H9 (cell line): ENCODE data around the gene MBNL1. TPM values are rescaled to one million over a fixed set of nuclear protein-coding genes. Genes with fewer than 3 reads are reported as not detected.

Source experiments
- DNase-seq: peaks from one replicate; pipeline ENCODE4 v3.0.0-alpha.2; 2017
- H2AFZ ChIP-seq: one replicate; pipeline ENCODE4 v1.6.1; 2013; ENCODE audit warnings: mild to moderate bottlenecking, low read length, control low read depth, moderate library complexity
- H2AK5ac ChIP-seq: 2 replicates; pipeline ENCODE4 v1.6.1; 2013; ENCODE audit warnings: low read length, control low read depth, mixed read lengths; ENCODE audit not compliant: insufficient read length
- H2BK120ac ChIP-seq: one replicate; pipeline ENCODE4 v1.6.1; 2013; ENCODE audit warnings: low read depth, mild to moderate bottlenecking, low read length, control low read depth, inconsistent platforms; ENCODE audit not compliant: poor library complexity, severe bottlenecking
- H2BK12ac ChIP-seq: 2 replicates; pipeline ENCODE4 v1.6.1; 2013; ENCODE audit warnings: low read length, control low read depth, mixed read lengths, low read depth; ENCODE audit not compliant: insufficient read length
- H2BK15ac ChIP-seq: 2 replicates; pipeline ENCODE4 v1.6.1; 2013; ENCODE audit warnings: low read depth, low read length, control low read depth
- H2BK20ac ChIP-seq: one replicate; pipeline ENCODE4 v1.6.1; 2013; ENCODE audit warnings: low read depth, mild to moderate bottlenecking, low read length, control low read depth, inconsistent platforms; ENCODE audit not compliant: poor library complexity, severe bottlenecking
- H2BK5ac ChIP-seq: 2 replicates; pipeline ENCODE4 v1.6.1; 2013; ENCODE audit warnings: low read length, control low read depth, mixed read lengths; ENCODE audit not compliant: insufficient read length
- H3K14ac ChIP-seq: 2 replicates; pipeline ENCODE4 v1.6.1; 2013; ENCODE audit warnings: low read length, control low read depth; ENCODE audit not compliant: insufficient read depth
- H3K18ac ChIP-seq: 2 replicates; pipeline ENCODE4 v1.6.1; 2013; ENCODE audit warnings: low read depth, mild to moderate bottlenecking, mixed read lengths, low read length, control low read depth; ENCODE audit not compliant: insufficient read length
- H3K23ac ChIP-seq: 2 replicates; pipeline ENCODE4 v1.6.1; 2013; ENCODE audit warnings: low read length, control low read depth, mixed read lengths, low read depth; ENCODE audit not compliant: insufficient read length
- H3K23me2 ChIP-seq: 2 replicates; pipeline ENCODE4 v1.6.1; 2013; ENCODE audit warnings: low read depth, mild to moderate bottlenecking, mixed read lengths, low read length, control low read depth; ENCODE audit not compliant: insufficient read length, poor library complexity, severe bottlenecking
- H3K27ac ChIP-seq: 2 replicates; pipeline ENCODE4 v1.5.1; 2013; ENCODE audit warnings: low read length, control low read depth, mixed read lengths, low read depth; ENCODE audit not compliant: insufficient read length
- H3K27me3 ChIP-seq: 2 replicates; pipeline ENCODE4 v1.6.1; 2013; ENCODE audit warnings: low read length, control low read depth, inconsistent platforms; ENCODE audit not compliant: insufficient read depth
- H3K4ac ChIP-seq: 2 replicates; pipeline ENCODE4 v1.6.1; 2013; ENCODE audit warnings: low read depth, mild to moderate bottlenecking, control low read depth, inconsistent platforms, low read length, moderate library complexity
- H3K4me1 ChIP-seq: 2 replicates; pipeline ENCODE4 v1.6.1; 2013; ENCODE audit warnings: low read length, control low read depth, inconsistent platforms; ENCODE audit not compliant: insufficient read depth
- H3K4me2 ChIP-seq: 2 replicates; pipeline ENCODE4 v1.6.1; 2013; ENCODE audit warnings: low read length, control low read depth, mixed read lengths; ENCODE audit not compliant: insufficient read length, insufficient read depth
- H3K56ac ChIP-seq: 2 replicates; pipeline ENCODE4 v1.6.1; 2013; ENCODE audit warnings: low read depth, mild to moderate bottlenecking, mixed read lengths, low read length, control low read depth; ENCODE audit not compliant: insufficient read length
- H3K79me1 ChIP-seq: 2 replicates; pipeline ENCODE4 v1.6.1; 2013; ENCODE audit warnings: low read depth, mild to moderate bottlenecking, moderate library complexity, low read length, control low read depth, inconsistent platforms; ENCODE audit not compliant: insufficient read depth, poor library complexity, severe bottlenecking
- H3K79me2 ChIP-seq: 2 replicates; pipeline ENCODE4 v1.6.1; 2013; ENCODE audit warnings: low read length, control low read depth, inconsistent platforms; ENCODE audit not compliant: insufficient read depth
- H3K9ac ChIP-seq: 2 replicates; pipeline ENCODE4 v1.6.1; 2013; ENCODE audit warnings: low read length, control low read depth, mixed read lengths; ENCODE audit not compliant: insufficient read length; ENCODE audit errors: extremely low read depth
- H3K9me3 ChIP-seq: one replicate; pipeline ENCODE4 v1.6.1; 2013; ENCODE audit warnings: low read depth, low read length, inconsistent platforms; ENCODE audit not compliant: control insufficient read depth
- H3T11ph ChIP-seq: one replicate; pipeline ENCODE4 v1.6.1; 2013; ENCODE audit warnings: mild to moderate bottlenecking, low read length, control low read depth, inconsistent platforms
- H4K20me1 ChIP-seq: one replicate; pipeline ENCODE4 v1.6.1; 2013; ENCODE audit not compliant: control insufficient read depth, insufficient read length, insufficient read depth
- H4K5ac ChIP-seq: 2 replicates; pipeline ENCODE4 v1.6.1; 2013; ENCODE audit warnings: low read depth, mild to moderate bottlenecking, mixed read lengths, low read length, control low read depth; ENCODE audit not compliant: insufficient read length
- H4K8ac ChIP-seq: replicated peaks from 2 replicates; pipeline ENCODE4 v1.6.1; 2013; ENCODE audit warnings: low read length, control low read depth, mixed read lengths, low read depth; ENCODE audit not compliant: insufficient read length
- H4K91ac ChIP-seq: 2 replicates; pipeline ENCODE4 v1.6.1; 2013; ENCODE audit warnings: low read depth, mild to moderate bottlenecking, moderate library complexity, mixed read lengths, low read length, control low read depth; ENCODE audit not compliant: insufficient read length
- H3K27ac Mint-ChIP-seq, 3 experiments: 2 replicates in 2 of 3; 3 replicates in 1 of 3; pipeline ENCODE4 v1.8.0; 2020 to 2021; ENCODE audit warnings: mixed read lengths in 3 of 3, mild to moderate bottlenecking in 1 of 3, moderate library complexity in 1 of 3
- H3K27me3 Mint-ChIP-seq: 2 replicates; pipeline ENCODE4 v1.8.0; 2021; ENCODE audit warnings: low read depth, mild to moderate bottlenecking, moderate library complexity, mixed read lengths
- H3K36me3 Mint-ChIP-seq, 3 experiments: 2 replicates in 2 of 3; 3 replicates in 1 of 3; pipeline ENCODE4 v1.8.0; 2020 to 2021; ENCODE audit warnings: low read depth in 3 of 3, mixed read lengths in 3 of 3; ENCODE audit not compliant: insufficient read depth in 1 of 3
- H3K4me1 Mint-ChIP-seq, 2 experiments: 2 replicates each; pipeline ENCODE4 v1.8.0; 2020; ENCODE audit warnings: mixed read lengths in 2 of 2
- H3K4me3 Mint-ChIP-seq, 2 experiments: 2 replicates in 1 of 2; 3 replicates in 1 of 2; pipeline ENCODE4 v1.8.0; 2020 to 2021; ENCODE audit warnings: mild to moderate bottlenecking in 2 of 2, mixed read lengths in 2 of 2, moderate library complexity in 1 of 2
- H3K9me3 Mint-ChIP-seq, 2 experiments: 2 replicates in 1 of 2; 3 replicates in 1 of 2; pipeline ENCODE4 v1.8.0; 2020; ENCODE audit warnings: mild to moderate bottlenecking in 2 of 2, mixed read lengths in 2 of 2, moderate library complexity in 1 of 2
- CTCF ChIP-seq: fragments of 200-600 bp; sonication (generic); conservative IDR thresholded peaks from 3 replicates; pipeline ENCODE4 v1.8.0; 2021; ENCODE audit warnings: antibody characterized with exemption, mild to moderate bottlenecking
- WGBS: extraction: QIAGEN DNeasy Blood & Tissue Kit; methylation state at CpG from one replicate; pipeline ENCODE4 v1.1.7; 2013; ENCODE audit warnings: missing lambda C conversion rate, low lambda C conversion rate, mixed read lengths; ENCODE audit not compliant: insufficient read length; ENCODE audit errors: extremely low coverage; 5-methylcytosine and 5-hydroxymethylcytosine counted together
- total RNA-seq: library from RNA; stranded (reverse); gene quantifications from 2 replicates; pipeline ENCODE4 v1.2.1, GENCODE V29; 2021

MBNL1 gene
- total RNA-seq, 1 experiment from 2014 or later: 14.9 TPM

DNA sequence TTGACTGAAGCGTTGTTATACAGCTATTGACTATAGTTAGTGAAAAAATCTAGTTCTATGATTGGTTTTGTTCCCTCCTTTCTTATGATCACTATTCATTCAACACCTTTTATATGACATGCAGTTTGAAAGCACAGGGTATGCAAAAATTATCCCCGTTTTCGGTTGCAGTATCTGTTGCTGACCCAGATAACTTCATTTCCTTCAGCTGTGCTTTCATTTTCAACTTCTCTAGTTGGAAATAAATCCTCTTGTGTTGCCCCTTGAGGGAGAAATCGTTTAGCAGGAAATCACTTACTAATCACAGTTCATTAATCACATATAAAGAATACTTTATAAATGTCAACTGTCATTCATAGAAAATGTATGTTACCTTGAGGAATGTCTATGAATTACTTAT is 55.1 kb downstream of the MBNL1 start:
- Histone ChIP-seq H3K23ac (no peak overlapping the region), H3K18ac (no peak overlapping the region), H2BK12ac (no peak overlapping the region), H2AK5ac (no peak overlapping the region), H3K23me2 (no peaks in the 10 kb centered on the region), H4K8ac (no peak overlapping the region), H3K56ac (no peak overlapping the region), H2BK5ac (no peak overlapping the region), H2BK20ac (no peak overlapping the region), H3K79me2 (no peaks in the 10 kb centered on the region; the same call in 1 of the 2 replicates), H3K27ac (no peak overlapping the region), H3T11ph (no peak overlapping the region), H2BK120ac (no peak overlapping the region), H4K5ac (no peak overlapping the region), H3K4me1 (no peaks in the 10 kb centered on the region), H2AFZ (no peak overlapping the region), H3K4ac (no peak overlapping the region), H3K79me1 (no peaks in the 10 kb centered on the region), H3K4me2 (no peak overlapping the region), H2BK15ac (no peak overlapping the region), H3K14ac (no peak overlapping the region), H4K91ac (no peak overlapping the region), H3K9me3 (no peaks in the 10 kb centered on the region), H3K27me3 (no peaks in the 10 kb centered on the region), H4K20me1 (no peaks in the 10 kb centered on the region), H3K9ac (no peak overlapping the region)
- H3K4me3 Mint-ChIP-seq: no peak overlapping the region
- H3K9me3 Mint-ChIP-seq: peaks cover 3 to 6% of the 10 kb centered on the region in 2 experiments; a peak in 3 of 5 replicates
- no peak for DNase-seq
- WGBS: no CpG with 5 or more reads among the region's 4 CpGs
- H3K27me3 Mint-ChIP-seq: no peaks in the 10 kb centered on the region
- H3K4me1 Mint-ChIP-seq: peaks cover 17% of the 10 kb centered on the region in 2 experiments
- TF ChIP-seq CTCF: no peak
- peaks cover 5 to 9% (median 8%) of the 10 kb centered on the region in 3 experiments for H3K36me3 Mint-ChIP-seq
- H3K27ac Mint-ChIP-seq: peak overlapping the region in 1 of 3 experiments; percentile 31; a peak in 1 of 7 replicates
